ENCODE results near the gene TBC1D23.
A peak's percentile ranks its signal among the peaks of the same experiment; 100 is the strongest.
"Not testable (repeated sequence)": the region's sequence is repeated elsewhere in the genome, so short reads cannot be mapped to it uniquely, and the experiment has no call there.

TBC1D23 gene

GRCh38 chr3:100256731-100257151, 4.1 kb upstream of the TBC1D23 start:
- DNase-seq (ENCODE audit: low read depth in 2 of 2): peak; percentile 55

- peak; percentile 55 to 70 for DNase-seq (ENCODE audit: low read depth in 2 of 2)
These were observed 3.2 kb upstream of the TBC1D23 start for GRCh38 chr3:100257586-100257985.

- no peak for DNase-seq (ENCODE audit: low read depth in 2 of 2)
These were observed 609 bp upstream of the TBC1D23 start for GRCh38 chr3:100260081-100260684.

- DNase-seq (ENCODE audit: low read depth in 2 of 2): no peak
These were observed 702 bp downstream of the TBC1D23 start for GRCh38 chr3:100261485-100261903.

GRCh38 chr3:100262925-100263324, 2.1 kb downstream of the TBC1D23 start:
- not testable (repeated sequence) for DNase-seq (ENCODE audit: low read depth in 2 of 2)

- DNase-seq (ENCODE audit: low read depth in 2 of 2): no peak
These were observed 2.8 kb downstream of the TBC1D23 start for GRCh38 chr3:100263583-100263982.

- DNase-seq (ENCODE audit: low read depth in 2 of 2): no peak
These were observed 3.5 kb downstream of the TBC1D23 start for GRCh38 chr3:100264242-100264641.

GRCh38 chr3:100265016-100265415, 4.2 kb downstream of the TBC1D23 start:
- DNase-seq (ENCODE audit: low read depth in 2 of 2): no peak

- no peak for DNase-seq (ENCODE audit: low read depth in 2 of 2)
These were observed 5.7 kb downstream of the TBC1D23 start for GRCh38 chr3:100266531-100266930.

GRCh38 chr3:100268156-100268555, 7.4 kb downstream of the TBC1D23 start:
- no peak for DNase-seq (ENCODE audit: low read depth in 2 of 2)

- no peak for DNase-seq (ENCODE audit: low read depth in 2 of 2)
These were observed 8.2 kb downstream of the TBC1D23 start for GRCh38 chr3:100269001-100269400.

GRCh38 chr3:100269410-100270214, 8.8 kb downstream of the TBC1D23 start:
- peak; percentile 79 to 83 for DNase-seq (ENCODE audit: low read depth in 2 of 2)

- DNase-seq (ENCODE audit: low read depth in 2 of 2): no peak
These were observed 9.4 kb downstream of the TBC1D23 start for GRCh38 chr3:100270215-100270583.

- DNase-seq (ENCODE audit: low read depth in 2 of 2): no peak
These were observed 10.7 kb downstream of the TBC1D23 start for GRCh38 chr3:100271522-100271921.

GRCh38 chr3:100272797-100273611, 12.2 kb downstream of the TBC1D23 start:
- DNase-seq (ENCODE audit: low read depth in 2 of 2): not testable (repeated sequence)

GRCh38 chr3:100274361-100274760, 13.6 kb downstream of the TBC1D23 start:
- no peak for DNase-seq (ENCODE audit: low read depth in 2 of 2)

- DNase-seq (ENCODE audit: low read depth in 2 of 2): no peak
These were observed 16.5 kb downstream of the TBC1D23 start for GRCh38 chr3:100277255-100277800.

GRCh38 chr3:100278910-100279309, 18.1 kb downstream of the TBC1D23 start:
- no peak for DNase-seq (ENCODE audit: low read depth in 2 of 2)

- DNase-seq (ENCODE audit: low read depth in 2 of 2): no peak
These were observed 27.6 kb downstream of the TBC1D23 start for GRCh38 chr3:100288288-100288894.

- no peak for DNase-seq (ENCODE audit: low read depth in 2 of 2)
These were observed 28.5 kb downstream of the TBC1D23 start for GRCh38 chr3:100289339-100289738.

GRCh38 chr3:100295089-100295488, 34.3 kb downstream of the TBC1D23 start:
- no peak for DNase-seq (ENCODE audit: low read depth in 2 of 2)

GRCh38 chr3:100297784-100298183, 37.0 kb downstream of the TBC1D23 start:
- DNase-seq (ENCODE audit: low read depth in 2 of 2): no peak
